Measurements from ENCODE around the gene DYNC1I2.

The DYNC1I2 gene

GRCh38 chr2:171667041-171667440 lies 20.2 kb upstream of the DYNC1I2 start:
- H3K36me3 ChIP-seq (ENCODE audit: control insufficient read depth in 2 of 2, insufficient read depth in 1 of 2, low read length in 2 of 2): no peaks in the 10 kb centered on the region
- TF ChIP-seq MZF1 (tag by site-specific recombination; IDR thresholded peaks at IDR 0.05; ENCODE audit: borderline replicate concordance) (no peak), ZNF596 (tag by site-specific recombination; IDR thresholded peaks at IDR 0.05) (no peak), ZNF664 (tag by site-specific recombination; IDR thresholded peaks at IDR 0.05) (no peak), ZSCAN18 (tag by site-specific recombination; IDR thresholded peaks at IDR 0.05) (no peak), ZNF513 (tag by site-specific recombination; IDR thresholded peaks at IDR 0.05) (no peak), ZNF707 (tag by site-specific recombination; IDR thresholded peaks at IDR 0.05) (no peak), ZNF114 (tag by site-specific recombination; IDR thresholded peaks at IDR 0.05) (no peak)
- TF ChIP-seq, protein P1, sequence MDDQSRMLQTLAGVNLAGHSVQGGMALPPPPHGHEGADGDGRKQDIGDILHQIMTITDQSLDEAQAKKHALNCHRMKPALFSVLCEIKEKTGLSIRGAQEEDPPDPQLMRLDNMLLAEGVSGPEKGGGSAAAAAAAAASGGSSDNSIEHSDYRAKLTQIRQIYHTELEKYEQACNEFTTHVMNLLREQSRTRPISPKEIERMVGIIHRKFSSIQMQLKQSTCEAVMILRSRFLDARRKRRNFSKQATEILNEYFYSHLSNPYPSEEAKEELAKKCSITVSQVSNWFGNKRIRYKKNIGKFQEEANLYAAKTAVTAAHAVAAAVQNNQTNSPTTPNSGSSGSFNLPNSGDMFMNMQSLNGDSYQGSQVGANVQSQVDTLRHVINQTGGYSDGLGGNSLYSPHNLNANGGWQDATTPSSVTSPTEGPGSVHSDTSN (CRISPR knock-in tag; IDR thresholded peaks at IDR 0.05): no peak
- TF ChIP-seq, protein P2, sequence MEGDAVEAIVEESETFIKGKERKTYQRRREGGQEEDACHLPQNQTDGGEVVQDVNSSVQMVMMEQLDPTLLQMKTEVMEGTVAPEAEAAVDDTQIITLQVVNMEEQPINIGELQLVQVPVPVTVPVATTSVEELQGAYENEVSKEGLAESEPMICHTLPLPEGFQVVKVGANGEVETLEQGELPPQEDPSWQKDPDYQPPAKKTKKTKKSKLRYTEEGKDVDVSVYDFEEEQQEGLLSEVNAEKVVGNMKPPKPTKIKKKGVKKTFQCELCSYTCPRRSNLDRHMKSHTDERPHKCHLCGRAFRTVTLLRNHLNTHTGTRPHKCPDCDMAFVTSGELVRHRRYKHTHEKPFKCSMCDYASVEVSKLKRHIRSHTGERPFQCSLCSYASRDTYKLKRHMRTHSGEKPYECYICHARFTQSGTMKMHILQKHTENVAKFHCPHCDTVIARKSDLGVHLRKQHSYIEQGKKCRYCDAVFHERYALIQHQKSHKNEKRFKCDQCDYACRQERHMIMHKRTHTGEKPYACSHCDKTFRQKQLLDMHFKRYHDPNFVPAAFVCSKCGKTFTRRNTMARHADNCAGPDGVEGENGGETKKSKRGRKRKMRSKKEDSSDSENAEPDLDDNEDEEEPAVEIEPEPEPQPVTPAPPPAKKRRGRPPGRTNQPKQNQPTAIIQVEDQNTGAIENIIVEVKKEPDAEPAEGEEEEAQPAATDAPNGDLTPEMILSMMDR (tag by site-specific recombination; IDR thresholded peaks at IDR 0.05): no peak
- H3K27ac ChIP-seq (ENCODE audit: extremely low read depth, low read depth, low read length): no peak overlapping the region
- ChIA-PET CTCF (interaction anchor here (0.5 kb wide), 1 partner anchor 271 kb away, joined by 3 read pairs; no protein-coding TSS in a partner anchor), POLR2A (no interaction called here)
- H3K4me1 ChIP-seq (ENCODE audit: control insufficient read depth, insufficient read depth, low read length): no peaks in the 10 kb centered on the region
- H3K4me3 ChIP-seq (ENCODE audit: low read depth, low read length): no peak overlapping the region
- H3K9me3 ChIP-seq (ENCODE audit: control insufficient read depth, insufficient read depth, low read depth, low read length): no peaks in the 10 kb centered on the region

DNA sequence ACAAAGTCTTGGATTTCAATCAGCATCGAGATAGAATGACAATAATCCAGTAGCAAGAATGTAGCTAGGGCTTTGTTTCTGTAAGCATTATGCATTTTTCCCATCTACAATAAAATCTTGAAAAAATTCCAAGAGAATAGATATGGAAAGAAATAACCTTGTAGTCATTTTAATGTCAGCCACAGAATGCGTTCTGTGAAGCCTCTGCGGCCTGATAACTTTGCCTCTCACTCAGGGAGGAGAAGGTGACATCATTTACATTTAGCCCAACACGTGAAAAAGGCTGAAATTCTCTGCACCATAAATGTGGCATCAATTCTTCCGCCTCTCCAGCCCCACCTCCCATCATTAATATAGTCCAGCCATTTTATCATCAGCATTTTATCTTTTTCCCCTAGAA lies 19.1 kb upstream of the DYNC1I2 start:
- H3K27ac ChIP-seq (ENCODE audit: extremely low read depth, low read depth, low read length): no peak overlapping the region
- CTCF ChIA-PET: no interaction called here
- POLR2A ChIA-PET: interaction anchor here (0.8 kb wide), 1 partner anchor 19 kb away, joined by 3 read pairs; the partner anchor contains the start of gene DYNC1I2
- no peak for TF ChIP-seq ZNF426 (tag by site-specific recombination; IDR thresholded peaks at IDR 0.05)
- TF ChIP-seq, protein P3, sequence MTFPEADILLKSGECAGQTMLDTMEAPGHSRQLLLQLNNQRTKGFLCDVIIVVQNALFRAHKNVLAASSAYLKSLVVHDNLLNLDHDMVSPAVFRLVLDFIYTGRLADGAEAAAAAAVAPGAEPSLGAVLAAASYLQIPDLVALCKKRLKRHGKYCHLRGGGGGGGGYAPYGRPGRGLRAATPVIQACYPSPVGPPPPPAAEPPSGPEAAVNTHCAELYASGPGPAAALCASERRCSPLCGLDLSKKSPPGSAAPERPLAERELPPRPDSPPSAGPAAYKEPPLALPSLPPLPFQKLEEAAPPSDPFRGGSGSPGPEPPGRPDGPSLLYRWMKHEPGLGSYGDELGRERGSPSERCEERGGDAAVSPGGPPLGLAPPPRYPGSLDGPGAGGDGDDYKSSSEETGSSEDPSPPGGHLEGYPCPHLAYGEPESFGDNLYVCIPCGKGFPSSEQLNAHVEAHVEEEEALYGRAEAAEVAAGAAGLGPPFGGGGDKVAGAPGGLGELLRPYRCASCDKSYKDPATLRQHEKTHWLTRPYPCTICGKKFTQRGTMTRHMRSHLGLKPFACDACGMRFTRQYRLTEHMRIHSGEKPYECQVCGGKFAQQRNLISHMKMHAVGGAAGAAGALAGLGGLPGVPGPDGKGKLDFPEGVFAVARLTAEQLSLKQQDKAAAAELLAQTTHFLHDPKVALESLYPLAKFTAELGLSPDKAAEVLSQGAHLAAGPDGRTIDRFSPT (tag by site-specific recombination; IDR thresholded peaks at IDR 0.05): no peak
- no peak for TF ChIP-seq ZNF391 (tag by site-specific recombination; IDR thresholded peaks at IDR 0.05; ENCODE audit: borderline replicate concordance, low read depth)
- no peak for TF ChIP-seq ZBTB44 (tag by site-specific recombination; IDR thresholded peaks at IDR 0.05)
- TF ChIP-seq, protein P4, sequence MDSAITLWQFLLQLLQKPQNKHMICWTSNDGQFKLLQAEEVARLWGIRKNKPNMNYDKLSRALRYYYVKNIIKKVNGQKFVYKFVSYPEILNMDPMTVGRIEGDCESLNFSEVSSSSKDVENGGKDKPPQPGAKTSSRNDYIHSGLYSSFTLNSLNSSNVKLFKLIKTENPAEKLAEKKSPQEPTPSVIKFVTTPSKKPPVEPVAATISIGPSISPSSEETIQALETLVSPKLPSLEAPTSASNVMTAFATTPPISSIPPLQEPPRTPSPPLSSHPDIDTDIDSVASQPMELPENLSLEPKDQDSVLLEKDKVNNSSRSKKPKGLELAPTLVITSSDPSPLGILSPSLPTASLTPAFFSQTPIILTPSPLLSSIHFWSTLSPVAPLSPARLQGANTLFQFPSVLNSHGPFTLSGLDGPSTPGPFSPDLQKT (IDR thresholded peaks at IDR 0.05; ENCODE audit: borderline replicate concordance, low read depth, low read length): no peak
- TF ChIP-seq ZNF174 (tag by site-specific recombination; IDR thresholded peaks at IDR 0.05): no peak
- TF ChIP-seq ZNF18 (tag by site-specific recombination; IDR thresholded peaks at IDR 0.05): no peak
- no peak for TF ChIP-seq ZNF473 (tag by site-specific recombination; IDR thresholded peaks at IDR 0.05)
- TF ChIP-seq ZNF221 (tag by site-specific recombination; IDR thresholded peaks at IDR 0.05; ENCODE audit: borderline replicate concordance): no peak
- no peak for TF ChIP-seq ZIC2 (tag by site-specific recombination; IDR thresholded peaks at IDR 0.05)
- TF ChIP-seq ZNF768 (tag by site-specific recombination; IDR thresholded peaks at IDR 0.05): no peak

More for the DNA sequence above, 19.1 kb upstream of the DYNC1I2 start:
- Histone ChIP-seq H3K4me3 (ENCODE audit: low read depth, low read length) (no peak overlapping the region), H3K4me1 (ENCODE audit: control insufficient read depth, insufficient read depth, low read length) (no peaks in the 10 kb centered on the region), H3K9me3 (ENCODE audit: control insufficient read depth, insufficient read depth, low read depth, low read length) (no peaks in the 10 kb centered on the region), H3K36me3 (ENCODE audit: control insufficient read depth in 2 of 2, insufficient read depth in 1 of 2, low read length in 2 of 2) (no peaks in the 10 kb centered on the region)

Data from HEK293 (cell line).